ENCODE results near the gene LAMB2.

LAMB2 gene

DNA sequence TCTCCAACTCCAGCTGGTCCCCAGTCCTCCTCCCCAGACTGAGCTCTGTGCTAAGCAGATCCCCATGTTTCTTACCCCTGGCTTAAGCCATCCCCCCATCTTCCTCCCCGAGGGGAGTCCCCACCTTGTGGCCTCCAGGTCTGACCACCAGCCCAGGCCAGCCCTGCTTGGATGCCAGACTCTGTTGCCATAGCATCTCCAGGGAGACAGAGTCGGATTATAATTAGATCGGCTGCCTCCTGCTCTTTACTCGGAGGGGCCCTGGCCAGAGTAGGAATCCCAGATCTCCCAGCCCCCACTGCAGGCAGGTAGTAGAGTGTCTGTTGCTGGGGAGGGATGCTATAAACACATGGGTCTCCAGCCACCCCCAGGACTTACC is 40.9 kb upstream of the LAMB2 start:
- H3K4me3 ChIP-seq (ENCODE audit: low read length): peak overlapping the region; percentile 30
- DNase-seq (ENCODE audit: low read depth): peak; percentile 63
- TF ChIP-seq, protein P1, sequence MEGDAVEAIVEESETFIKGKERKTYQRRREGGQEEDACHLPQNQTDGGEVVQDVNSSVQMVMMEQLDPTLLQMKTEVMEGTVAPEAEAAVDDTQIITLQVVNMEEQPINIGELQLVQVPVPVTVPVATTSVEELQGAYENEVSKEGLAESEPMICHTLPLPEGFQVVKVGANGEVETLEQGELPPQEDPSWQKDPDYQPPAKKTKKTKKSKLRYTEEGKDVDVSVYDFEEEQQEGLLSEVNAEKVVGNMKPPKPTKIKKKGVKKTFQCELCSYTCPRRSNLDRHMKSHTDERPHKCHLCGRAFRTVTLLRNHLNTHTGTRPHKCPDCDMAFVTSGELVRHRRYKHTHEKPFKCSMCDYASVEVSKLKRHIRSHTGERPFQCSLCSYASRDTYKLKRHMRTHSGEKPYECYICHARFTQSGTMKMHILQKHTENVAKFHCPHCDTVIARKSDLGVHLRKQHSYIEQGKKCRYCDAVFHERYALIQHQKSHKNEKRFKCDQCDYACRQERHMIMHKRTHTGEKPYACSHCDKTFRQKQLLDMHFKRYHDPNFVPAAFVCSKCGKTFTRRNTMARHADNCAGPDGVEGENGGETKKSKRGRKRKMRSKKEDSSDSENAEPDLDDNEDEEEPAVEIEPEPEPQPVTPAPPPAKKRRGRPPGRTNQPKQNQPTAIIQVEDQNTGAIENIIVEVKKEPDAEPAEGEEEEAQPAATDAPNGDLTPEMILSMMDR (conservative IDR thresholded peaks at IDR 0.05; ENCODE audit: low read depth, low read length): no peak

DNA sequence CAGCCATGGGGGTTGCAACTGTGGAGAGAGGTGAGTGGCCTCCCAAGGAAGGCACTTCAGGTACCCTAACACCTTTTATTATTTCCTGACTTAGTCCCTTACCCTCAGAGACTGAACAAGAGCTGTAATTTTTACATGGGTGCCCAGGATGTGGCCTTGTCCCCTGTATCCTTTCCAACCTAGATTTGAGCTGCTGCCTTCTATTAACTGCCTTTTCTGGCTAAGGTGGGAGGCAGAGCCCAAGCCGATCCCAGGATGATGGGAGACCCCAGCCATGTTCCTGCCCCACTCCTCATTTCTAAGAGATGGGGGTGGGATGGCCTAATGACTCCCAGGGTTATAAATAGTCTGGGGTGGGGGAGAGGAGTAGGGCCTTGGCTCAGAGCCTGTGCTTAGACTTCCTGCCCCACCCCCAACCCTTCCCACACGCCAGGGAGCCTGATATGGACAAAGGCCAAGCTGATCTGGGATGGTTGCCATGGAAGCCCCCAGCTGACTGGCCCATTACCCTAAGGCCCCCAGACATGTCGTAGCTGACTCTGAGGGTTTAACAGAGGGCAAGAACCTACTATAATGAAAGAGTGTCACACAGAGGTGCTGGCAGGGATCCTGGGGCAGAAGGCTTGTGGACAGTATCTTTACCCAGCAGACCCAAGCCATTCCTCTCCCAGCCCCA is 40.4 kb upstream of the LAMB2 start:
- DNase-seq (ENCODE audit: low read depth): peak; percentile 87
- H3K4me3 ChIP-seq (ENCODE audit: low read length): peak overlapping the region; percentile 70
- TF ChIP-seq, protein P1 (conservative IDR thresholded peaks at IDR 0.05; ENCODE audit: low read depth, low read length): no peak

DNA sequence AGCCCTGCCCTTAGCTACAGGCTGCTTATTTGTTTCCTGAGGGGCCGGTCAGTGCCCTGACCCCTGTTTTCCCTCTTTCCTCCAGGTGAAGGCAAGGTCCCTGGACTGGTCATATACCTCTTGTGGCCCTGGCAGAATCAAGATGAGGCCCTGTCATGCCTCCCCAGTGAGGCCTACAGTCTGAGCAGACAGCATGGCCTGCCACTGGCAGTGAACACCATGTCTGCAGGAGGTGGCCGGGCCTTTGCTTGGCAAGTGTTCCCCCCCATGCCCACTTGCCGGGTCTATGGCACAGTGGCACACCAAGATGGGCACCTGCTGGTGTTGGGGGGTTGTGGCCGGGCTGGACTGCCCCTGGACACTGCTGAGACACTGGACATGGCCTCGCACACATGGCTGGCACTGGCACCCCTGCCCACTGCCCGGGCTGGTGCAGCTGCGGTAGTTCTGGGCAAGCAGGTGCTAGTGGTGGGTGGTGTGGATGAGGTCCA is 39.7 kb upstream of the LAMB2 start:
- TF ChIP-seq, protein P1 (conservative IDR thresholded peaks at IDR 0.05; ENCODE audit: low read depth, low read length): no peak
- DNase-seq (ENCODE audit: low read depth): no peak
- peak overlapping the region; percentile 70 for H3K4me3 ChIP-seq (ENCODE audit: low read length)

DNA sequence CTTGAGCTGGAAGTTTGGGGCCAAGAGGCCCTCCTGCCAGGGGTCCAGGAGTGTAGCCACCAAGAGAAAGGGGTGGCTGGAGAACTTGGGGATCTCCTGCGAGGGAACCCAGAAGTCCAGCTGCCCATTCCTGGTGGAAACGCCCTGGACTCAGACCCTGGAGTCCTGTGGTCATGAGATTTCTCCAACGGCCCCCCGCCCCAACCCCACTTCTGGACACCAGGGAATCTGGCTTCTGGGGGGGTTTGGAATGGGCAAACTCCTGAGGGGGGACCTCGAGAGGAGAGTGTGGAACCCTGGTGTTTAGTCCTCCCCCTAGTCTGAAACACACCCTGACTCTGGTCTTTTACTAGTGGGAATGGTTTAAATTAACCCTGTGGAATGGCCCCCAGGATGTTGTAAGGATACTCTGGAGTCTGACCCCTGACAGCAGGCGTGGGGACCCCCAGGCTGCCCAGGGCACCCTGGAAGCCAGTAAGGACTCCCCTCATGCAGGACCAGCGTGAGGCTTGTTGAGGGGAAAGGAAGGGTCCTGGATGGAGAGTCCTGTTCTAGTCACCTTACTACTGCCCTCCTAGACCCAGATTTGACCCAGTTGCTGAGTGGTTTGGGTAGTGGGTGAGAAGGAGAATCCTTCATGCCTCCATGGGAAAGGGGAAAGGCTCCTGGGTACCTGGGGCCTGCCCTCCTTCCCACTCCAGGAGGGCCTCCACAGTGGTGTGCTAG is 39.1 kb upstream of the LAMB2 start:
- TF ChIP-seq, protein P1 (conservative IDR thresholded peaks at IDR 0.05; ENCODE audit: low read depth, low read length): no peak
- H3K4me3 ChIP-seq (ENCODE audit: low read length): peak overlapping the region; percentile 70
- DNase-seq (ENCODE audit: low read depth): no peak

DNA sequence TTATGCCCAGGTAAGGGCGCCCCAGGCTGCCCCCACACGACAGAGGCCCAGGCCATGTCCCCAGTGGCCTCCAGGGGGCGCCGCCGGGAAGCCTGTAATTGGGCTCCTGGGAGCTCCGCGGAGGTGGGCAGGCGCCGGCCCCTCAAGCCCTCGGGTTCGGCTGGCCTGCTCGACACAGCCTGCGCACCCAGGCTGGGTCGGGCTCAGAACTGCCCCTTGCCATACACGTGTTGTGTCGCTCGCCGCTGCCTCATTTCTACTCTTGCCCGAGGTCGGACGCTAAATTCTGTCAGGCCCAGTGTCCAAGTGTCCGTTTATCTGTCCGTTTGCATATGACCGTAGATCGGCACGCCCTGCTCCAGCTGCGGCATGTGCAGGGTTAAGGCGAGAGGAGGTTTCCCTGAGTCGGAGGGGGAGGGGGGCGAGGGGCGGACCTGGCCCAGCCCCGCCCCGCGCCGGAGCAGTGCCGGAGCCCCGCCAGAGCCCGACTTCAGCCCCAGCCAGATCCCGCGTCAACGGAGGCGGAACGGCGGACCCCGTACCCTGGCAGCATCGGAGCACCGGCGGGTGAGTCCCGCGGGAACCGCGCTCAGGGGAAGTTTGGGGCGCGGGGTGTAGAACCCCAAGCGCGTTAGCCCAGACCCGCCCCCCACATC is 38.4 kb upstream of the LAMB2 start, which contains the start of gene KLHDC8B:
Gene KLHDC8B, plus strand, starts transcription at position 480 of the 656 bp plus-strand sequence. CDS start 1,172 bp downstream, outside the sequence.
- DNase-seq (ENCODE audit: low read depth): peak; percentile 55
- TF ChIP-seq, protein P1 (conservative IDR thresholded peaks at IDR 0.05; ENCODE audit: low read depth, low read length): peak; percentile 94
- H3K4me3 ChIP-seq (ENCODE audit: low read length): peak within 1 kb of the TSS; percentile 70

DNA sequence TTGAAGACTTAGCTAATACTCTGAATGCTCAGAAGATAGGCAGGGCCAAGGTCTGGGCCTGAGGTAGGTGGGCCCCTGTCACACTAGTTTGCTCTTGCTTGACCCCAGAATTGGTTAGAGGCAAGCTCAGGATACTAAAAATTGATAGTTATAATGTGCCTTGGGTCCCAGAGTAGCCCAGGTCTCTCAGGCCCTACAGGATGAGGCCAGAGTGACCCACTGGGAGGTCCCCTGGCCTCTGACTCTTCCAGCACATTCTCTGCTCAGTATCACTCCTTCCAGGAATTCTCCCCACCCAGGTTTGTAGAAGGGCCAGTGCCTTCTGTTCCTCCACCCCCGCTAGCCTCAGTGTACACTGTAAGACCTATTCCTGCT is 37.9 kb upstream of the LAMB2 start:
- no peak for DNase-seq (ENCODE audit: low read depth)
- H3K4me3 ChIP-seq (ENCODE audit: low read length): peak overlapping the region; percentile 70
- TF ChIP-seq, protein P1 (conservative IDR thresholded peaks at IDR 0.05; ENCODE audit: low read depth, low read length): no peak

All from retinal pigment epithelial cell (primary cell).